Hematopoietic multipotent progenitor cell treated with erythropoietin and hydrocortisone succinate and interleukin-3 and kit ligand, for 6 days (in vitro differentiated cells): ENCODE results near the gene VWA5B2.
A peak's percentile ranks its signal among the peaks of the same experiment; 100 is the strongest.

ENCODE experiments used
- DNase-seq: peaks from one replicate; pipeline ENCODE4 v3.0.0-alpha.2; 2015

Gene VWA5B2

GRCh38 chr3:184229394-184230080, at the start of gene VWA5B2:
TSS of gene VWA5B2 (plus strand) at chr3:184229585. CDS start at chr3:184230529, 944 bp downstream.
- DNase-seq = peak; percentile 79

GRCh38 chr3:184180165-184180564, 49.2 kb upstream of the VWA5B2 start:
- peak; percentile 49 for DNase-seq

GRCh38 chr3:184181596-184181995, 47.8 kb upstream of the VWA5B2 start:
- DNase-seq = no peak

GRCh38 chr3:184183679-184184078, 45.7 kb upstream of the VWA5B2 start:
- DNase-seq = no peak

GRCh38 chr3:184184546-184185230, 44.7 kb upstream of the VWA5B2 start:
- peak; percentile 73 for DNase-seq

- peak; percentile 99 for DNase-seq
Measured at GRCh38 chr3:184185461-184186183, 43.8 kb upstream of the VWA5B2 start.

GRCh38 chr3:184186184-184186901, 43.0 kb upstream of the VWA5B2 start, which contains the start of gene ABCF3:
TSS of gene ABCF3 (plus strand) at chr3:184186199. CDS start at chr3:184186208, 9 bp downstream.
- peak; percentile 50 for DNase-seq

- peak; percentile 30 for DNase-seq
Measured at GRCh38 chr3:184186902-184187207, 42.5 kb upstream of the VWA5B2 start.

GRCh38 chr3:184188080-184188479, 41.3 kb upstream of the VWA5B2 start:
- DNase-seq = no peak

- DNase-seq = no peak
Measured at GRCh38 chr3:184189421-184189820, 40.0 kb upstream of the VWA5B2 start.

- DNase-seq = no peak
Measured at GRCh38 chr3:184192889-184193288, 36.5 kb upstream of the VWA5B2 start.

GRCh38 chr3:184193991-184194539, 35.3 kb upstream of the VWA5B2 start:
- DNase-seq = no peak

GRCh38 chr3:184196536-184196935, 32.8 kb upstream of the VWA5B2 start:
- no peak for DNase-seq

- DNase-seq = no peak
Measured at GRCh38 chr3:184198509-184198908, 30.9 kb upstream of the VWA5B2 start.

GRCh38 chr3:184200825-184201224, 28.6 kb upstream of the VWA5B2 start:
- no peak for DNase-seq

GRCh38 chr3:184203526-184203925, 25.9 kb upstream of the VWA5B2 start:
- DNase-seq = no peak

- DNase-seq = no peak
Measured at GRCh38 chr3:184209146-184209923, 20.1 kb upstream of the VWA5B2 start.

GRCh38 chr3:184211297-184211696, 18.1 kb upstream of the VWA5B2 start:
- DNase-seq = peak; percentile 34

GRCh38 chr3:184211718-184212117, 17.7 kb upstream of the VWA5B2 start:
- no peak for DNase-seq

GRCh38 chr3:184218814-184219213, 10.6 kb upstream of the VWA5B2 start:
- no peak for DNase-seq

- no peak for DNase-seq
Measured at GRCh38 chr3:184222521-184222920, 6.9 kb upstream of the VWA5B2 start.

GRCh38 chr3:184223946-184224345, 5.4 kb upstream of the VWA5B2 start:
- no peak for DNase-seq
